GM10266 (cell line): Measurements from ENCODE around the gene DNASE2B.

Experiments used
- DNase-seq: peaks from one replicate; pipeline ENCODE4 v3.0.0; 2012; ENCODE audit errors: extremely low spot score
- TF ChIP-seq, protein P1 (sequence below): IDR thresholded peaks from 2 replicates; pipeline ENCODE4 v1.5.1; 2012; ENCODE audit warnings: mild to moderate bottlenecking, low read depth; ENCODE audit not compliant: control insufficient read depth, insufficient read depth; ENCODE audit errors: missing control alignments

The DNASE2B gene

DNA sequence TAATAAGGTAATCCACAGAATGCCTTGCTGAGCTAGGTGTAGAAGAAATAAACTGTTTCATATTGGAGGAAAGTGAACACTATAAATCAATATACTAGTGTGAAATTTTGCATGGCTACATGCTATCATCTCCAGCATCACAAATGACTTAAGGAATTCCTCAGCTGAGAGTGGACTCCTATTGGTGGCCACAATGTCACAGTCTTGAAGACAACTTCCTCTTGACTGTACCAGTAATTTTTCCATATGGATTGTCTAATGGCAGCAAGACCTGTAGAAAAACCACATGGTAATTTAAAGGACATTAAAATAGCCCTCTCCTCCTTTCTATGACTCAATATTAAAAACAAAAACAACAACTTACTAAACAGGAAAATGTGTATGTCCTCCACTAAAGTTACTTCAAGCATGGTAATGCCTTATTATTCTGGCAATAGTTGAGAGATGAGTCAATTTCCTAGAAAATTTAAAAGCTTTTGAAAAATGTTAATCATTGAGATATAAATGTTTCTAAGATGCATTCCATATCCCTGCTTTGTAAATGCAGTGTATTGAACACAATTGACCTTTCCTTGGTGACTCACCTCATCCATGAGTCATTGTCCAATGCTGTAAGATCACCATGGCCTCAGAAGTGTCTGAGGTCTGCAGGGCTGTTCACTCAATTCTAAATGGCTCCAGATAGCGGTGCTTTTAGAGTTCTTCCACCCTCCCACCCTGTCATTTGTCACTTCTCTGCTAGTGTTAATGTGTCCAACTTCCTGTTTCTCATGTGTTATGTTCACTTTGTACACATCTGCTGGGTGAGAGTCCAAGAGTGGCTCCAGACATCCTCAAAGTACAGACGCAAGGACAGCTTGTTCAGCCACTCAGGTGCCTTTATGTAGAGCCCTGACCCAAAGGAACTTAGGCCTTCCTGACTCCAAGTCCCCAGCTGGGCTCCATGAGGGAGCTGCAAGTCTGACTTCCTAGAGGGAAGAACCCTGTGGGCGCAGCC lies 32.8 kb upstream of the DNASE2B start:
- TF ChIP-seq, protein P1, sequence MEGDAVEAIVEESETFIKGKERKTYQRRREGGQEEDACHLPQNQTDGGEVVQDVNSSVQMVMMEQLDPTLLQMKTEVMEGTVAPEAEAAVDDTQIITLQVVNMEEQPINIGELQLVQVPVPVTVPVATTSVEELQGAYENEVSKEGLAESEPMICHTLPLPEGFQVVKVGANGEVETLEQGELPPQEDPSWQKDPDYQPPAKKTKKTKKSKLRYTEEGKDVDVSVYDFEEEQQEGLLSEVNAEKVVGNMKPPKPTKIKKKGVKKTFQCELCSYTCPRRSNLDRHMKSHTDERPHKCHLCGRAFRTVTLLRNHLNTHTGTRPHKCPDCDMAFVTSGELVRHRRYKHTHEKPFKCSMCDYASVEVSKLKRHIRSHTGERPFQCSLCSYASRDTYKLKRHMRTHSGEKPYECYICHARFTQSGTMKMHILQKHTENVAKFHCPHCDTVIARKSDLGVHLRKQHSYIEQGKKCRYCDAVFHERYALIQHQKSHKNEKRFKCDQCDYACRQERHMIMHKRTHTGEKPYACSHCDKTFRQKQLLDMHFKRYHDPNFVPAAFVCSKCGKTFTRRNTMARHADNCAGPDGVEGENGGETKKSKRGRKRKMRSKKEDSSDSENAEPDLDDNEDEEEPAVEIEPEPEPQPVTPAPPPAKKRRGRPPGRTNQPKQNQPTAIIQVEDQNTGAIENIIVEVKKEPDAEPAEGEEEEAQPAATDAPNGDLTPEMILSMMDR = no peak
- no peak for DNase-seq

DNA sequence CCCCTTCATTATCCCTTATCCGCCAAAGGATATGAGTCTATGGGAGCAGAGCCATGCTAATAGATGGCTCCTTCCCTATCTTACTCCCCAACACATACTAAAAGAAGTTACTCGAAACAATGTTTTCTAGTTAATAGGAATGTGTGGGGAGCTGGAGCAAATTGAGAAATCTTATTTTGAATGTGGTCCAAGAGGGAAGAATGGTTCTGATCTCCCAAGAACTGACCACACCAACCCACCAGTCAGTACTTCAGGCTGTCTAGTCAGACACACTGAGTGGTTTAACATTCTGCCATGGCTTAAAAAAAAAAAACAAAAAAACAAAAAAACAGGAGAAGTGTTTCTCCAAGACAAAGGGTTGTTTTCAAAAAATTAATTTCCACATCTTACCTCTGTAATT lies 31.5 kb upstream of the DNASE2B start:
- no peak for DNase-seq
- TF ChIP-seq, protein P1 = no peak

DNA sequence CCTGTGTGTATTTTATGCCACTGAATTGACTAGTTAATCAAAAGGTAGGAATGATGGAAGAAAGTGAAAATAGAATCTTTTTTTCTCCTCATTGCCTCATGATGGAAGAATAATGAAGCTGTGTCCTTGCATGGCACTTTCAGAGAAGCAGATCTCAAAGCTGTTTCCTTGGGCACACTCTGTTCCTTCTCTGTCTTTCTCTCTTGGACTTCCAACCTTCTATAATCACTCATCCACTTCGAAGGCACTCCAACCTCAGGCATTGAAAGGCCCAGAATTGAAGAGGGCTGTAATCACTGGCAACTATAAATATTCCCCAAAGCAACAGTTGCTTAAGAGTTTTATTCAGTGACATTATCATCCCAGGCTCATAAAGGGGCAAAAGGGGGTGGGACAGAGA lies 31.1 kb upstream of the DNASE2B start:
- TF ChIP-seq, protein P1 = no peak
- DNase-seq = no peak

DNA sequence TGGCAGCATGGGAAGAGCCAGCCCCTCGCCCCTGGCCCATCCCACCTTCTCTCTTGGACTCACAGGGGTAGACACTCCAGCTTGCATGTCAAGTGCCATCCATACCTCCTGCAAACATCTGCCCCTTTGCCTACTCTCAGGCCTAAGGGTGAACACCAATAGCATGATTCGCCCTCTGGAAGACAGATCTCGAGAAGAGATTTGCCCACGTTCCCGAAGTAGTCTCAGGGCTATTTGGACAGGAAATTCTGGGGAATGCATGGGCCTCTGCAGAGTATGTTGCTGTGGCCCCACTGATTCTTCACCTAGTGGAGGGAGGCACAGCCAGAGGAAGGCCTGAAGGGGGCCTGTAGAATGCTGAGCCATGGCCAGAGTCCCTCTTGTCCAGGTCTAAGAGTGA lies 29.8 kb upstream of the DNASE2B start:
- no peak for DNase-seq
- TF ChIP-seq, protein P1 = no peak

DNA sequence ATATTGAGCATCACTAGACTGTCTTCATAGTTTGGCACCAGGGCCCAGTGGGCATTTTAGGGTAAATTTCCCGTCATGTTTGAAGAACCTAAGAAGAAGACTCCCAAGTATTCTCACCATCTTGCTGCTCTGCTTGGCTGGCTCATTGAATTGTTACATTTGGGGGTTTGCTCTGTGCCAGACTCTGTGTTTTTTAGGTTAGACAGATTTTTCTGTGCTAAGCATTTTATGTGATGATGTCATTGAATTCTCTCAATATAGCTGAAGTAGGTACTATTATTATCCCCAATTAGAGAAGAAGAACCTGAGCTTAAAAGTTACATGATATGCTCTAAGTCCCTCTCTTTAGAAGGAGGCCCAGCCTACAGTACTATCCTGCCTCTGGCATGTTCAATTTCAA lies 28.0 kb upstream of the DNASE2B start:
- DNase-seq = no peak
- TF ChIP-seq, protein P1 = no peak

DNA sequence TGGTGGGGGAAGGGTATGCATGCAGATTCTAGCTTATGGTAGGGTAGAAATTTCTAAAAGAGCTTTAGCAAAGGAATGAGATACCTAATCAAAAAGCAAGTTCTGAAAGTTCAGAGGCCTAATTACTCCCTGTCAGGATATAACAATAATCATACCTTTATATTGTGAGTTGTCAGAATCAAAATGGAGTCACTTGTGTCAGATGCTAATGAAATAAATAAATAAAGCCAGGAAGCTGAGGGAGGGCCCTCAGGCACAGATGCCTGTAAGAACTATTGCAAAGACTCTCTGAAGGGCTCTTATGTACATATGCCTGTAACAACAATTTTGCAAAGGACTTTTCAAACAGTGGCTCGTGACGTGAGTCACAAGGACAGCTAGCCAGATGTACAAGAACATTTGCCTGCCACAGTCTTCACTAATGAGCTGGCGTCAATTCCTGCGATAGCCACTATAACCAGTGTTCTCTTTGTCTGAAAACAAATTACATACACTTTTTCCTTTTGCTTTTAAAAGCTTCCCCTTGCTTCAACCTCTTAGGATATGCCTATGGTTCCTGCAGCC lies 27.4 kb upstream of the DNASE2B start:
- TF ChIP-seq, protein P1 = no peak
- DNase-seq = no peak
